Mammary epithelial cell (primary cell): Measurements from ENCODE around the gene COX7A2L.

Experiments used
- CTCF ChIP-seq, 2 donors: IDR thresholded peaks in 1 of 2; conservative IDR thresholded peaks in 1 of 2; 2 replicates each; pipeline ENCODE4 v1.5.1; 2011 to 2012; ENCODE audit warnings: inconsistent platforms in 2 of 2, low read length in 2 of 2, mild to moderate bottlenecking in 2 of 2, control low read depth in 1 of 2, low read depth in 1 of 2; ENCODE audit not compliant: insufficient read depth in 1 of 2; ENCODE audit errors: extremely low read depth in 1 of 2
- EZH2 ChIP-seq: IDR thresholded peaks from 2 replicates; pipeline ENCODE4 v1.6.1; 2012; ENCODE audit warnings: low read length, inconsistent platforms, borderline replicate concordance

GRCh38 chr2:42353792-42354429 lies 7.1 kb downstream of the COX7A2L start:
- TF ChIP-seq CTCF (conservative IDR thresholded peaks at IDR 0.05 in 1 of 2, IDR thresholded peaks at IDR 0.05 in 1 of 2; ENCODE audit: extremely low read depth in 1 of 2, insufficient read depth in 1 of 2, low read depth in 1 of 2, low read length in 2 of 2) (no peak), EZH2 (no peak)
